SK-N-MC (cell line): ENCODE results near the gene SF3A2.

Experiments used
- EZH2 ChIP-seq: fragments of 200-600 bp; sonication (generic); IDR thresholded peaks from one replicate; pipeline ENCODE4 v1.6.1; 2017; ENCODE audit warnings: antibody characterized with exemption
- POLR2AphosphoS5 ChIP-seq: IDR thresholded peaks from 2 replicates; pipeline ENCODE4 v1.6.1; 2012; ENCODE audit warnings: mild to moderate bottlenecking, low read depth, low read length, borderline replicate concordance

GRCh38 chr19:2276429-2276986 is 39.9 kb downstream of the SF3A2 start:
- TF ChIP-seq POLR2AphosphoS5 (no peak), EZH2 (no peak)
